GM11168 (cell line): ENCODE results near the gene APOBEC3A.

Experiments
- in situ Hi-C: fragments of 300-500 bp; cut with MboI; formaldehyde crosslinking; loops from one replicate; pipeline ENCODE4 v1.12.0; 2022; ENCODE audit warnings: low sequenced_read_pairs; ENCODE audit not compliant: unreplicated experiment

The APOBEC3A gene

DNA sequence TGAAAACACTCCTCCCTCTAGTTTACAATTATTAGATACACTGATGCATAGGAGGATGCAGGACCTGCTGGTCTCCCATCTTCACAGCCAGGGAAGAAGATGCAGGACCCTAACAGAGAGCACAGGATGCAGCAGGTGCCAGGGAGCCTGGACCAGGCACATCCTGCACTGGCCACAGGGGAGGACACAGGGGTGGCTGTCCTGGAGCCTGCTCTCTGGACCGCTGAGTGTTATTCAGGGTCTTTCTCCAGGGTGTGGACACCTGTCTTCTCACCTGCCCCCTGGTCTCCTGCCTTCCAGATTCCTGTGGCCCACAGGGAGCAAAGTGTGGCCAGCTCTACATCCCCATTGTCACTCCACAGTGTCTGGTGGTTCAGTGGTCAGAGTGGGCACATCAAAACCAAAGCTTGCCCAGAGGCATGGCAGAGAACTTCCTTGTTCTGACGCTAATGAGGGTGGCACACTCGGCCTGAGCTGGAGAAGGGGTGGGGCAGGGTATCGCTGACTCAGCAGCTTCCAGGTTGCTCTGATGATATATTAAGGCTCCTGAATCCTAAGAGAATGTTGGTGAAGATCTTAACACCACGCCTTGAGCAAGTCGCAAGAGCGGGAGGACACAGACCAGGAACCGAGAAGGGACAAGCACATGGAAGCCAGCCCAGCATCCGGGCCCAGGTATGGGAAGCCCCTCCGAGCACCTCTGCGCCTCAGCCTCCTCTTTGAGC is at the start of gene APOBEC3A:
TSS of gene APOBEC3A (plus strand) at position 564 of the 725 bp plus-strand sequence. CDS start at position 647, 83 bp downstream.
- in situ Hi-C loops: no loop called here

- in situ Hi-C loops: no loop called here
Observed at GRCh38 chr22:38907767-38908166, 49.6 kb upstream of the APOBEC3A start.

DNA sequence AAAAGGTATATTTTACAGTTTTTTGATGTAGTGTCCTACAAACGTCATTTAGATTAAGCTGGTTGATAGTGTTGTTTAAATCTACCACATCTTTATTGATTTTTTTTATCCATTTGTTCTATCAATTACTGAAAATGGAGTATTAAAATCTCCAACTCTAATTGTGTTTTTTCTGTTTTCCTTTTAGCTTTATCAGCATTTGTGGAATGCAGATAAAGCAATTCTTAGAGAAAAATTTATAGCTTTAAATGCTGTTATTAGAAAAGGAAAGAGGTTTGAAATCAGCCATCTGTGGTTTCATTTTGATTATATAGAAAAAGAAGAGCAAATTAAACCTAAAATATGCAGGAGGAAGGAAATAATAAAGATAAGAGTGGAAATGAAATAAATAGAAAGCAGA is 46.0 kb upstream of the APOBEC3A start:
- in situ Hi-C loops: no loop called here

DNA sequence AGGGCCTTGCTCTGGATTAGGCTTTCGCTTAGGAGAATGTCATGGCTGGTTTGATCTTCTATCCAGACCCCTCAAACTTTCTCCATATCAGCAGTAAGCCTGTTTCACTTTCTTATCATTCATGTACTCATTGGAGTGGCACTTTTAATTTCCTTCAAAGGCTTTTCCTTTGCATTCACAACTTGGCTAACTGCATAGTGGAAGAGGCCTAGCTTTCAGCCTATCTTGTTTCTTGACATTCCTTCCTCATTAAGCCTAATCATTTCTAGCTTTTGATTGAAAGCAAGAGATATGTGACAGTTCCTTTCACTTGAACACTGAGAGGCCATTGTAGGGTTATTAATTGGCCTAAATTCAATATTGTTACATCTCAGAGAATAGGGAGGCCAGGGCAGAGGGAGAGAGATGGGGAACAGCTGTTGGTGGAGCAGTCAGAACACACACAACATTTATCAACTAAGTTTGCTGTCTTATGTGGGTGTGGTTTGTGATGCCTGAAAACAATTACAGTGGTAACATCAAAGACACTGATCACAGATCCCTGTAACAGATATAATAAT is 37.7 kb upstream of the APOBEC3A start:
- in situ Hi-C loops: no loop called here

GRCh38 chr22:38921120-38921519 is 36.3 kb upstream of the APOBEC3A start:
- in situ Hi-C loops: no loop called here

DNA sequence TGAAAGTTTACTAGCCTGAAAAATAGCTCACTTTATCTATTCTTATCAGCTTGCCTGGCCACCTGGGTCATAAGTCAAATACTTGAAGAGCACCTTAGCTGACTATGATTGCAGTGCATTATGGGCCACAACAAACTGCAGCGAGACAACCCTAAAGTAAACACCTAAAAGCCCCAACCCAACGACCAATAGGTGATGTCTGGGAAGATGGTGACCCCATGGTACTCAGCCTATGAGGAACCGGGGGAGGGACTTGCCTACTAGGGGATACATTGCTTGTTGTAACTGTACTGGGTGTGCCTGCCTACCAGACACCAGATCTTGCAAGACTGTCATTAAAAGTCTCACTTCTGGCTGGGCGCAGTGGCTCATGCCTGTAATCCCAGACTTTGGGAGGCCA is 35.6 kb upstream of the APOBEC3A start:
- in situ Hi-C loops: no loop called here

- in situ Hi-C loops: no loop called here
Observed at GRCh38 chr22:38923463-38924346, 33.7 kb upstream of the APOBEC3A start.

DNA sequence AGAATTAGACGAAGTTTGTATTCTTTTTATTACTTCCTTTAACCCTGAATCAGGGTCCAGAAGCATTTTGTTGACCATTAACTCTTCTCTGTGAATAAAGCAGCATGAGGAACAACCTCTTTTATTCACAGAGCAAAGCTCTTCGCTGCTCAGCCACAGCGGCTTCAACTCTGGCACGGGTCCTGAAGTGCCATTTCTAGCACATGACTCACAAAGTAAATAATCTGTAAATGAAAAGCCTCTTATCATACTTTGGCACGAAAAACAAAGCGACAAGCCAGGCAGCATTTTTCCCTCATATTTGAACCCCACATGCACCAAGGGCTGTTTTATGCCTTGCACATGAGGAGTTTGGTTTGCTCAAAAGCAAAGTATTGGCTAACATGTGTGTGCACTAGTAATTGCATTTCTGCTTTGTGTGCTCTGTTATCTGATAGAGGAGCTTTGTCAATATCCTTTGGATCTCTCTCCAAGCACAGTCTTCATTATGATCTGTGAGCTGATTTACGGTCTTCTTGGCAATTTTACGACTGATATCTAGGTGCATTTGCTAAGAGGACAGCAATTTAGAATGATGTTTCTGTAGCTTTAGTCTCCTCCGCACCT is 33.0 kb upstream of the APOBEC3A start:
- in situ Hi-C loops: no loop called here

GRCh38 chr22:38925571-38926041 is 31.8 kb upstream of the APOBEC3A start:
- in situ Hi-C loops: no loop called here

GRCh38 chr22:38927033-38927781 is 30.2 kb upstream of the APOBEC3A start:
- in situ Hi-C loops: no loop called here

DNA sequence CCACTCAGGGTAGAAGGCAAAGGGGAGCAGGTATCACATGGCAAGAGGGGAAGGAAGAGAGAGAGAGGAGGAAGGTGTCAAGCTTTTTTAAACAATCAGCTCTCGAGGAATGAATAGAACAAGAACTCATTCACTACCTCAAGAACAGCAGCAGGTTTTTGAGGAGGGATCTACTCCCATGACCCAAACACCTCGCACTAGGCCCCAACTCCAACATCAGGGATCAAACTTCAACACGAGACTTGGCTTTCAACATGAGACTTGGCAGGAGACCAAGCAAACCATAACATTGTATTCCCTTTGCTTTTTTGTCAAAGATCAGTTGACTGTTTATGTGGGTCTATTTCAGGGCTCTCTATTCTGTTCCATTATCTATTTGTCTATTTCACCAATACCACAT is 26.9 kb upstream of the APOBEC3A start:
- in situ Hi-C loops: no loop called here

GRCh38 chr22:38935023-38935422 is 22.4 kb upstream of the APOBEC3A start:
- in situ Hi-C loops: no loop called here

DNA sequence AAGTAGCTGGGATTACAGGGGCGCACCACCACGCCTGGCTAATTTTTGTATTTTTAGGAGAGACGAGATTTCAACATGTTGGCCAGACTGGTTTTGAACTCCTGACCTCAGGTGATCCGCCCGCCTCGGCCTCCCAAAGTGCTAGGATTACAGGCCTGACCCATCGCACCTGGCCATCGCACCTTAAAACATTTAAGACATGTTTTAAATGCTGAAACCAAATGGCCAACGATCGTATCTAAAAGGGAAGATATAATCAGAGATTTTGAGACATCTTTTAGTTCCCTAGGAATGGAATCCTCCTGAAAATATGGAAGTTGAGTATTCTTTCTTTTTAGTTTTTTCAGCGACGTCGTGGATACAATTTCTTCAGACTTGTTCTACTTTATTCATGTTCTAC is 21.8 kb upstream of the APOBEC3A start:
- in situ Hi-C loops: no loop called here

DNA sequence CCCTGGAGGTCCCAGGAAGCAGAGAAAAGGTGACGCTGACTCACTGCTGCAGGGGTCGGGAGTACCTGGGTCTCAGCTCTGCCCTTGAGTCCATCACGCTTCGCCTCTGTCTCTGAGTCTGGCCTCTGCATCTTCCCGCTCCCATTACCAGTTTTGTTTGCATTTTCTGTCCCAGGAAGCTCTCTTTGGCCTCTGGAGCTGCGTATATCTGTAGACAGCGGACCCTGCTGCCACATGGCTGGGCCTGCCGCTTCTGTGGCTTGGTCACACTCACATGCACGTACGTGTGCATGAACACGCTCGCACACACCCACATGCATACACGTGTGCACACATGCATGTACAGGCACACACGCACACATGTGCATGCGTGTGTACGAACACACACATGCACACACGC is 20.8 kb upstream of the APOBEC3A start:
- in situ Hi-C loops: no loop called here

- in situ Hi-C loops: no loop called here
Observed at GRCh38 chr22:38937036-38937435, 20.4 kb upstream of the APOBEC3A start.

DNA sequence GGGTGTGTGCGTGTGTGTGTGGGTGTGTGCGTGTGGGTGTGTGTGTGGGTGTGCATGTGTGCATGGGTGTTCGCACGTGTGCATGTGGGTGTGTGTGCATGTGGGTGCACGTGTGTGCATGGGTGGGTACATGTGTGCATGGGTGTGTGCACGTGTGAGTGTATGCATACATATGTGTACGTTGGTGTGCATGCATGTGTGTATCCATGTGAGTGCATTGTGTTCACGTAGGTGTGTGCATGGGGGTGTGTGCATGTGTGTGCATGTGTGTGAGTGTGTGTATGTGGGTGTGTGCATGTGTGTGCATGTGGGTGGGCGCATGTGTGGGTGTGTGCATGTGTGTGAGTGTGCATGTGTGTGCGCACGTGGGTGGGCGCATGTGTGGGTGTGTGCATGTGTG is 19.9 kb upstream of the APOBEC3A start:
- in situ Hi-C loops: no loop called here

DNA sequence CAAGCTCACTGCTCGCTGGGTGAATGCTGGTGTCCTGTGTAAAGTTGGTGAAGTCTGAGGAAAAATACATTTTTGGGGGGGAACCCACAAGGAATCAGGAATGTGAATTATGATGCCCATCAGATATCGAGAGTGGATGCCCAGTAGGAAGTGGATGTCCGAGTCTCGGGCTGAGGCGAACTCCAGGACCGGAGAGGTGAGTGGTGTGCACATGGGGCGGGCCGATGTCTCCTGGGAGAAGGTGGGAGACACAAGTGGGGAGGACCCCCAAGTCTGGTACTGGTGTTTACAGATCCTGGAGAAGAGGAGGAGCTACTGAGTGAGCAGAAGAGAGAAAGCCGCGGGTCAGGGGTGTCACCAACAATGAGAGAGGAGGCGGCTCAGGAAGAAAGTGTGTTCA is 19.2 kb upstream of the APOBEC3A start:
- in situ Hi-C loops: no loop called here

DNA sequence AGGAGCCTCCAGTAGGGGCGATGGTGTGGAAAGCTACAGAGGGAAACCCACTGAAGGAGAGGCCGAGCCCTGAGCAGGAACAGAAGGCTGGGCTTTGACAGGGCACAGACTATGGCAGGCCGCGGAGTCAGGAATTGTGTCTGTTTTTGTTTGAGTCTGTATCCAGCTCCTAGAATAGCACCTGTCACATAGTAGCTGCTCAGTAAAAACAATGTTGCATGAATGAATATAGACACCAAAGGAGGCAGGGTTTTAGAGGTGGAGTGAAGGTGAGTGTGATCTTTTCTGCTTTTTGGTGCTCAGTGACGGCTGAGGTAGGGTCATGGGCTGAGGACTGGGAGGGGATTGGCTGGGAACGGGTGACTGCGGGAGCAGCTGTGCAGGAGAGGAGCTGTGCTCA is 18.5 kb upstream of the APOBEC3A start:
- in situ Hi-C loops: no loop called here

DNA sequence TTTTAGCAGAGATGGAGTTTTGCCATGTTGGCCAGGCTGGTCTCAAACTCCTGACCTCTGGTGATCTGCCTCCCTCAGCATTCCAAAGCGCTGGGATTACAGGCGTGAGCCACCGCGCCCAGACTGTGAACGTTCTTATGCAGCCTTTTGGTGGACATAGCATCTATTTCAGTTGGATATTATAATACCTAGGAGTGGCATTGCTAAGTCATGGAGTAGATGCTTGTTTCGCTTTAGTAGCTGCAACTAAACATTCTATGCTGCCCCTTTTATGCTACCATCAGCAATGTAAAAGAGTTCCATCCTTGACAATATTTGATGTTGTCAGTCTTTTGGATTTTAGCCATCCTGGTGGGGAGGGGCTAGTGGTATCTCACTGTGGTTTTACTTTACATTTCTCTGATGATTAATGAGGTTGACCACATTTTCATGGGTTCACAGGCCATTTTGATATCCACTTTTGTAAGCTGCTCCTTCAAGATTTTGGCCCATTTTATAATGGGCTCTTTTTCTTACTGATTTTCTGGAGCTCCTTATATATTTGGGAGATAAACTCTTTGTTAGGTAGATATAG is 16.5 kb upstream of the APOBEC3A start:
- in situ Hi-C loops: no loop called here
